Endothelial cell of umbilical vein (primary cell): ENCODE results near the gene LRRC72. TPM values are rescaled to one million over a fixed set of nuclear protein-coding genes. Genes with fewer than 3 reads are reported as not detected.
A peak's percentile ranks its signal among the peaks of the same experiment; 100 is the strongest.

Experiments
- BruUV-seq: library from RNA; stranded (reverse); fragments of 400-500 nt; replicated peaks from 2 replicates; lab custom pipeline; 2021; lab: Mats Ljungman, UMichigan
- CTCF ChIA-PET: fragments of 300-600, 350-600 bp; sonication (Branson Sonifier 250); formaldehyde crosslinking; loops from one replicate; lab custom pipeline; 2021; ENCODE audit warnings: antibody characterized with exemption, inconsistent platforms; lab: Charles Lee
- POLR2A ChIA-PET: fragments of 300-600, 350-600 bp; sonication (Branson Sonifier 250); formaldehyde crosslinking; loops from one replicate; lab custom pipeline; 2021; ENCODE audit warnings: antibody characterized with exemption, inconsistent platforms; lab: Charles Lee
- DNase-seq: peaks from one replicate; pipeline ENCODE4 v3.0.0-alpha.2; 2011; ENCODE audit warnings: low read depth, low spot score
- FAIRE-seq: peaks from 2 replicates; lab custom pipeline; 2011; peaks lifted over from hg19 to GRCh38; lab: Jason Lieb, UNC
- H2AFZ ChIP-seq: 2 replicates; pipeline ENCODE4 v1.6.0; 2012; ENCODE audit warnings: low read depth, low read length, control low read depth, inconsistent platforms
- H3K27ac ChIP-seq: 2 replicates; pipeline ENCODE4 v1.5.1; 2011; ENCODE audit warnings: low read depth, mild to moderate bottlenecking, control low read depth, low read length, moderate library complexity; ENCODE audit not compliant: insufficient read depth
- H3K27me3 ChIP-seq, 2 experiments: 2 replicates each; pipeline versions ENCODE4 v1.6.0 to v1.6.1; 2011; ENCODE audit warnings: low read length in 2 of 2, mixed read lengths in 1 of 2; ENCODE audit not compliant: control insufficient read depth in 2 of 2, insufficient read depth in 2 of 2
- H3K36me3 ChIP-seq, 2 experiments: 2 replicates in 1 of 2; 3 replicates in 1 of 2; pipeline ENCODE4 v1.5.1; 2011; ENCODE audit warnings: low read length in 2 of 2, mild to moderate bottlenecking in 1 of 2, moderate library complexity in 1 of 2; ENCODE audit not compliant: control insufficient read depth in 2 of 2, insufficient read depth in 2 of 2; ENCODE audit errors: extremely low read depth in 1 of 2
- H3K4me1 ChIP-seq: 3 replicates; pipeline ENCODE4 v1.5.1; 2011; ENCODE audit warnings: mild to moderate bottlenecking, low read length; ENCODE audit not compliant: control insufficient read depth, insufficient read depth; ENCODE audit errors: extremely low read depth
- H3K4me2 ChIP-seq: 2 replicates; pipeline ENCODE4 v1.6.1; 2011; ENCODE audit warnings: low read length, control low read depth, mixed read lengths; ENCODE audit not compliant: insufficient read depth
- H3K4me3 ChIP-seq, 3 experiments: fragments of 200-600 bp in 1 of 3; sonication (generic), shearing (Covaris generic) in 1 of 3; replicated peaks in 1 of 3; 2 replicates each; pipeline ENCODE4 v1.5.1; 2011 to 2016; ENCODE audit warnings: control low read depth in 3 of 3, low read length in 3 of 3, mild to moderate bottlenecking in 2 of 3, inconsistent platforms in 1 of 3, low read depth in 1 of 3, moderate library complexity in 1 of 3; ENCODE audit not compliant: insufficient read depth in 1 of 3
- H3K79me2 ChIP-seq: 2 replicates; pipeline ENCODE4 v1.6.0; 2012; ENCODE audit warnings: low read length, inconsistent platforms; ENCODE audit not compliant: control insufficient read depth, insufficient read depth
- H3K9ac ChIP-seq: replicated peaks from 2 replicates; pipeline ENCODE3; 2011; ENCODE audit warnings: low read length, control low read depth; ENCODE audit not compliant: insufficient read depth; ENCODE audit errors: extremely low read depth
- H3K9me1 ChIP-seq: replicated peaks from 3 replicates; pipeline ENCODE4 v1.6.0; 2011; ENCODE audit warnings: mild to moderate bottlenecking, low read length; ENCODE audit not compliant: control insufficient read depth, insufficient read depth; ENCODE audit errors: extremely low read depth
- H3K9me3 ChIP-seq: replicated peaks from 2 replicates; pipeline ENCODE4 v1.5.1; 2012; ENCODE audit warnings: low read length, inconsistent platforms; ENCODE audit not compliant: control insufficient read depth, insufficient read depth
- H4K20me1 ChIP-seq: replicated peaks from 2 replicates; pipeline ENCODE3; 2011; ENCODE audit warnings: mild to moderate bottlenecking, low read length; ENCODE audit not compliant: control insufficient read depth, insufficient read depth; ENCODE audit errors: extremely low read depth
- EZH2 ChIP-seq: IDR thresholded peaks from 2 replicates; pipeline ENCODE4 v1.6.1; 2012; ENCODE audit warnings: borderline replicate concordance, low read depth, mild to moderate bottlenecking, moderate library complexity, low read length, inconsistent platforms; ENCODE audit not compliant: severe bottlenecking
- FOS ChIP-seq: IDR thresholded peaks from 2 replicates; pipeline ENCODE4 v1.6.1; 2011; ENCODE audit warnings: mild to moderate bottlenecking, low read length, moderate library complexity, borderline replicate concordance; ENCODE audit not compliant: insufficient read depth
- GATA2 ChIP-seq: IDR thresholded peaks from 2 replicates; pipeline ENCODE4 v1.7.0; 2011; ENCODE audit warnings: low read depth, mild to moderate bottlenecking, moderate library complexity, mixed read lengths, low read length; ENCODE audit not compliant: insufficient read length, insufficient read depth
- JUN ChIP-seq: IDR thresholded peaks from 2 replicates; pipeline ENCODE4 v1.6.1; 2011; ENCODE audit warnings: borderline replicate concordance, low read depth; ENCODE audit not compliant: insufficient read length, insufficient read depth
- MAX ChIP-seq: IDR thresholded peaks from 2 replicates; pipeline ENCODE4 v1.6.1; 2011; ENCODE audit not compliant: insufficient read depth, insufficient read length
- MYC ChIP-seq: IDR thresholded peaks from one replicate; pipeline ENCODE4 v1.6.1; 2011; ENCODE audit warnings: mild to moderate bottlenecking, low read depth, low read length
- POLR2A ChIP-seq: IDR thresholded peaks from 2 replicates; pipeline ENCODE4 v1.6.1; 2012; ENCODE audit warnings: low read depth, mild to moderate bottlenecking, control low read depth, low read length
- POLR2AphosphoS5 ChIP-seq: IDR thresholded peaks from 2 replicates; pipeline ENCODE4 v1.6.1; 2012; ENCODE audit warnings: low read depth, mild to moderate bottlenecking, control low read depth, low read length, moderate library complexity; ENCODE audit not compliant: insufficient read depth
- dilution Hi-C: fragments of 300-500 bp; cut with MboI; formaldehyde crosslinking; loops from one replicate; pipeline ENCODE4 v1.15.0; 2019; ENCODE audit warnings: low sequenced_read_pairs; ENCODE audit not compliant: extremely low pct_ligation_motif_present
- intact Hi-C: fragments of 100-400 bp; cut with micrococcal nuclease; formaldehyde crosslinking; loops from one replicate; pipeline ENCODE4 v1.10.0; 2022
- polyA plus RNA-seq, 4 experiments: library from polyadenylated mRNA; depleted of rRNA in 3 of 4; stranded (reverse) in 3 of 4; unstranded in 1 of 4; fragments of >200 nt; gene quantifications; 2 replicates each; pipeline versions ENCODE4 v1.2.1 to v1.2.3, GENCODE V29; 2011 to 2012; ENCODE audit warnings: missing spikeins in 1 of 4
- total RNA-seq: library from RNA; stranded (reverse); gene quantifications from 2 replicates; pipeline ENCODE4 v1.2.3, GENCODE V29; 2021
- TF ChIP-seq, protein P1 (sequence below), 2 donors: IDR thresholded peaks; 1 replicate in 1 of 2; 2 replicates in 1 of 2; pipeline ENCODE4 v1.5.1; 2011; ENCODE audit warnings: low read length in 2 of 2, mild to moderate bottlenecking in 2 of 2, moderate library complexity in 2 of 2, control low read depth in 1 of 2, inconsistent platforms in 1 of 2, low read depth in 1 of 2; ENCODE audit not compliant: insufficient read depth in 1 of 2; ENCODE audit errors: extremely low read depth in 1 of 2

Gene LRRC72
- total and polyA plus RNA-seq, 2 donors (not counting 3 experiments of a cell fraction or from before 2014, with no cell fraction given) = not detected

GRCh38 chr7:16564909-16565426 lies 38.3 kb downstream of the LRRC72 start:
- intact Hi-C loops (loop anchor here (1.0 to 10.0 kb wide), 6 partner anchors 133 to 1260 kb away; partner anchors contain the start of gene MEOX2), dilution Hi-C loops (no loop called here)
- ChIA-PET CTCF (interaction anchor here (0.5 to 2.6 kb wide), 104 partner anchors 8 to 1867 kb away, joined by 3 to 85 read pairs (median 4); partner anchors contain the start of genes ANKMY2, BZW2, CRPPA and MEOX2), POLR2A (no interaction called here)
- FAIRE-seq = no peak
- Histone ChIP-seq H3K27ac (no peak overlapping the region), H3K79me2 (no peaks in the 10 kb centered on the region), H2AFZ (no peak overlapping the region), H3K4me1 (peaks cover 6% of the 10 kb centered on the region), H3K36me3 (no peaks in the 10 kb centered on the region), H3K9ac (no peak overlapping the region), H4K20me1 (no peaks in the 10 kb centered on the region), H3K9me3 (no peaks in the 10 kb centered on the region), H3K9me1 (no peaks in the 10 kb centered on the region), H3K27me3 (no peaks in the 10 kb centered on the region), H3K4me2 (no peak overlapping the region), H3K4me3 (no peak overlapping the region)
- DNase-seq = peak; percentile 64
- TF ChIP-seq MAX = no peak
- TF ChIP-seq, protein P1, sequence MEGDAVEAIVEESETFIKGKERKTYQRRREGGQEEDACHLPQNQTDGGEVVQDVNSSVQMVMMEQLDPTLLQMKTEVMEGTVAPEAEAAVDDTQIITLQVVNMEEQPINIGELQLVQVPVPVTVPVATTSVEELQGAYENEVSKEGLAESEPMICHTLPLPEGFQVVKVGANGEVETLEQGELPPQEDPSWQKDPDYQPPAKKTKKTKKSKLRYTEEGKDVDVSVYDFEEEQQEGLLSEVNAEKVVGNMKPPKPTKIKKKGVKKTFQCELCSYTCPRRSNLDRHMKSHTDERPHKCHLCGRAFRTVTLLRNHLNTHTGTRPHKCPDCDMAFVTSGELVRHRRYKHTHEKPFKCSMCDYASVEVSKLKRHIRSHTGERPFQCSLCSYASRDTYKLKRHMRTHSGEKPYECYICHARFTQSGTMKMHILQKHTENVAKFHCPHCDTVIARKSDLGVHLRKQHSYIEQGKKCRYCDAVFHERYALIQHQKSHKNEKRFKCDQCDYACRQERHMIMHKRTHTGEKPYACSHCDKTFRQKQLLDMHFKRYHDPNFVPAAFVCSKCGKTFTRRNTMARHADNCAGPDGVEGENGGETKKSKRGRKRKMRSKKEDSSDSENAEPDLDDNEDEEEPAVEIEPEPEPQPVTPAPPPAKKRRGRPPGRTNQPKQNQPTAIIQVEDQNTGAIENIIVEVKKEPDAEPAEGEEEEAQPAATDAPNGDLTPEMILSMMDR (IDR thresholded peaks at IDR 0.05; ENCODE audit: extremely low read depth in 1 of 2, insufficient read depth in 1 of 2, low read depth in 1 of 2, low read length in 2 of 2) = peak; percentile 42 to 61
- BruUV-seq = no TSS peak

DNA sequence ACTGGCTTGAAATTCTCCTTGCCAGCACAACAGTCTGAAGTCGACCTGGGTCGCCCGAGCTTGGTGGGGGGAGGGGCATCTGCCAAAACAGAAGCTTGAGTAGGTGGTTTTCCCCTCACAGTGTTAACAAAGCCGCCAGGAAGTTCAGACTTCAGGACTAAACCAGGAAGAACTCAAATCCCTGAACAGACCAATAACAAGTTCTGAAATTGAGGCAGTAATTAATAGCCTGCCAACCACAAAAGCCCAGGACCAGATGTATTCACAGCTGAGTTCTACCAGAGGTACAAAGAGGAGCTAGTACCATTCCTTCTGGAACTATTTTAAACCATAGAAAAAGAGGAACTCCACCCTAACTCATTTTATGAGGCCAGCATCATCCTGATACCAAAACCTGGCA lies 45.3 kb downstream of the LRRC72 start:
- H3K4me1 ChIP-seq = no peaks in the 10 kb centered on the region
- no TSS peak for BruUV-seq
- no peak for TF ChIP-seq MAX
- TF ChIP-seq GATA2 = no peak
- TF ChIP-seq JUN = no peak
- TF ChIP-seq MYC = no peak
- no peak for TF ChIP-seq FOS
- TF ChIP-seq POLR2A = no peak
- no peak for TF ChIP-seq EZH2
- TF ChIP-seq, protein P1 (IDR thresholded peaks at IDR 0.05; ENCODE audit: extremely low read depth in 1 of 2, insufficient read depth in 1 of 2, low read depth in 1 of 2, low read length in 2 of 2) = no peak
- no peak for TF ChIP-seq POLR2AphosphoS5
- H3K4me2 ChIP-seq = no peak overlapping the region
- intact Hi-C loops (no loop called here), dilution Hi-C loops (no loop called here)
- no peaks in the 10 kb centered on the region for H3K27me3 ChIP-seq
- ChIA-PET POLR2A (no interaction called here), CTCF (interaction anchor here (0.6 kb wide), 1 partner anchor 1604 kb away, joined by 4 read pairs; no protein-coding TSS in a partner anchor)
- no peak overlapping the region for H3K9ac ChIP-seq
- H3K27ac ChIP-seq = no peak overlapping the region
- no peaks in the 10 kb centered on the region for H3K79me2 ChIP-seq
- H2AFZ ChIP-seq = no peak overlapping the region
- no peaks in the 10 kb centered on the region for H3K9me3 ChIP-seq
- FAIRE-seq = no peak
- H3K36me3 ChIP-seq = no peaks in the 10 kb centered on the region
- no peaks in the 10 kb centered on the region for H3K9me1 ChIP-seq
- H3K4me3 ChIP-seq = no peak overlapping the region
- no peaks in the 10 kb centered on the region for H4K20me1 ChIP-seq
- DNase-seq = no peak
